HCT116 (cell line): ENCODE results near the gene FAM193B. TPM values are rescaled to one million over a fixed set of nuclear protein-coding genes. Genes with fewer than 3 reads are reported as not detected.

Source experiments
- ATAC-seq: fragments of 200-7000 bp; cut with Tn5 transposase; 2 replicates; pipeline ENCODE4 v1.9.1; 2020; ENCODE audit warnings: mild to moderate bottlenecking, moderate library complexity
- BruUV-seq: library from RNA; stranded (reverse); fragments of 400-500 nt; replicated peaks from 2 replicates; lab custom pipeline; 2021; lab: Mats Ljungman, UMichigan
- CTCF ChIA-PET: fragments of 300-600 bp; sonication (Branson Sonifier 250); formaldehyde crosslinking; loops from one replicate; lab custom pipeline; 2021; ENCODE audit warnings: antibody characterized with exemption; lab: Charles Lee
- POLR2A ChIA-PET: fragments of 300-600, 350-600 bp; sonication (Branson Sonifier 250); formaldehyde crosslinking; loops from one replicate; lab custom pipeline; 2021; ENCODE audit warnings: antibody characterized with exemption; lab: Charles Lee
- RAD21 ChIA-PET, 2 experiments: fragments of 300-600 bp; sonication (Branson Sonifier 250); formaldehyde crosslinking; loops; one replicate each; lab custom pipeline; 2023; ENCODE audit warnings: low total read pairs in 2 of 2; ENCODE audit not compliant: uncharacterized antibody in 2 of 2, unreplicated experiment in 2 of 2, low non-redundant PET in 1 of 2; lab: Charles Lee
- DNase-seq: peaks from one replicate; pipeline ENCODE4 v3.0.0-alpha.2; 2010; ENCODE audit warnings: low read depth, low spot score
- H2AFZ ChIP-seq: fragments of 200-600 bp; shearing (Covaris generic), sonication (generic); 2 replicates; pipeline ENCODE4 v1.6.1; 2017; ENCODE audit warnings: low read depth, mixed run types, mixed read lengths, antibody characterized with exemption, low read length; ENCODE audit not compliant: poor library complexity, severe bottlenecking
- H3K27ac ChIP-seq: 2 replicates; pipeline ENCODE4 v1.5.1; 2012; ENCODE audit warnings: low read depth, low read length
- H3K27me3 ChIP-seq: fragments of 200-600 bp; sonication (generic); 2 replicates; pipeline ENCODE4 v1.6.1; 2016; ENCODE audit warnings: mixed run types, low read length, mixed read lengths; ENCODE audit not compliant: insufficient read depth
- H3K36me3 ChIP-seq, 2 experiments: fragments of 200-500 bp in 1 of 2; fragments of 200-600 bp in 1 of 2; sonication (Bioruptor generic) in 1 of 2; sonication (generic) in 1 of 2; 2 replicates each; pipeline versions ENCODE4 v1.5.1 to v1.6.1; 2014 to 2016; ENCODE audit warnings: low read length in 2 of 2, inconsistent platforms in 1 of 2, mixed read lengths in 1 of 2, mixed run types in 1 of 2; ENCODE audit not compliant: insufficient read depth in 2 of 2, control insufficient read depth in 1 of 2
- H3K4me1 ChIP-seq, 2 experiments: fragments of 200-600 bp in 1 of 2; sonication (generic) in 1 of 2; 2 replicates each; pipeline versions ENCODE4 v1.5.1 to v1.6.1; 2012 to 2017; ENCODE audit warnings: low read length in 2 of 2, inconsistent platforms in 1 of 2, mild to moderate bottlenecking in 1 of 2, mixed read lengths in 1 of 2, mixed run types in 1 of 2, moderate library complexity in 1 of 2; ENCODE audit not compliant: insufficient read depth in 2 of 2, control insufficient read depth in 1 of 2
- H3K4me2 ChIP-seq: fragments of 200-600 bp; sonication (generic); 2 replicates; pipeline ENCODE4 v1.6.1; 2017; ENCODE audit warnings: mixed run types, low read length, mixed read lengths
- H3K4me3 ChIP-seq, 2 experiments: fragments of 200-600 bp in 1 of 2; sonication (generic) in 1 of 2; replicated peaks in 1 of 2; 2 replicates each; pipeline ENCODE4 v1.5.1; 2011 to 2016; ENCODE audit warnings: low read length in 2 of 2, control low read depth in 1 of 2, low read depth in 1 of 2, mild to moderate bottlenecking in 1 of 2, mixed read lengths in 1 of 2, mixed run types in 1 of 2
- H3K79me2 ChIP-seq: fragments of 200-600 bp; sonication (generic); 2 replicates; pipeline ENCODE4 v1.6.1; 2017; ENCODE audit warnings: mild to moderate bottlenecking, mixed run types, low read length, moderate library complexity, mixed read lengths; ENCODE audit not compliant: insufficient read depth
- H3K9ac ChIP-seq: fragments of 200-600 bp; sonication (generic); 2 replicates; pipeline ENCODE4 v1.6.1; 2016; ENCODE audit warnings: low read length, mixed read lengths
- H3K9me2 ChIP-seq: fragments of 200-600 bp; sonication (generic), shearing (Covaris generic); 2 replicates; pipeline ENCODE4 v1.6.1; 2017; ENCODE audit warnings: mixed run types, mild to moderate bottlenecking, moderate library complexity; ENCODE audit not compliant: insufficient read depth
- H3K9me3 ChIP-seq, 2 experiments: fragments of 200-500 bp in 1 of 2; fragments of 200-600 bp in 1 of 2; sonication (Bioruptor generic) in 1 of 2; sonication (generic) in 1 of 2; 2 replicates each; pipeline ENCODE4 v1.6.1; 2014 to 2017; ENCODE audit warnings: low read length in 2 of 2, mixed read lengths in 2 of 2, inconsistent platforms in 1 of 2, low read depth in 1 of 2, mild to moderate bottlenecking in 1 of 2, mixed run types in 1 of 2, moderate library complexity in 1 of 2; ENCODE audit not compliant: control insufficient read depth in 1 of 2, insufficient read depth in 1 of 2
- H4K20me1 ChIP-seq: fragments of 200-600 bp; sonication (generic), shearing (Covaris generic); 2 replicates; pipeline ENCODE4 v1.6.1; 2017; ENCODE audit warnings: mixed run types, mild to moderate bottlenecking, moderate library complexity; ENCODE audit not compliant: insufficient read depth
- CBX3 ChIP-seq: IDR thresholded peaks from 2 replicates; pipeline ENCODE4 v1.6.1; 2012; ENCODE audit warnings: low read depth
- CEBPB ChIP-seq: IDR thresholded peaks from 2 replicates; pipeline ENCODE4 v1.6.1; 2012; ENCODE audit warnings: low read depth
- EGR1 ChIP-seq: IDR thresholded peaks from 2 replicates; pipeline ENCODE4 v1.6.1; 2012; ENCODE audit warnings: low read depth
- JUND ChIP-seq: IDR thresholded peaks from 2 replicates; pipeline ENCODE4 v1.6.1; 2012
- POLR2A ChIP-seq: IDR thresholded peaks from 2 replicates; pipeline ENCODE4 v1.7.0; 2011; ENCODE audit warnings: borderline replicate concordance; ENCODE audit not compliant: insufficient read depth, insufficient read length; ENCODE audit errors: extremely low read depth
- SIN3A ChIP-seq: IDR thresholded peaks from 2 replicates; pipeline ENCODE4 v1.6.1; 2012; ENCODE audit warnings: low read depth
- SRF ChIP-seq: IDR thresholded peaks from 2 replicates; pipeline ENCODE4 v1.6.1; 2012; ENCODE audit warnings: low read depth
- TCF7L2 ChIP-seq: IDR thresholded peaks from 2 replicates; pipeline ENCODE4 v1.7.0; 2011; ENCODE audit warnings: borderline replicate concordance, inconsistent platforms; ENCODE audit not compliant: insufficient read depth, insufficient read length; ENCODE audit errors: extremely low read depth
- ZFX ChIP-seq: fragments of 450-650 bp; IDR thresholded peaks from 2 replicates; pipeline ENCODE4 v1.6.1; 2017
- ZNF274 ChIP-seq: fragments of 200-500 bp; sonication (Bioruptor generic); IDR thresholded peaks from 2 replicates; pipeline ENCODE4 v1.6.1; 2014; ENCODE audit warnings: mild to moderate bottlenecking, low read depth, low read length, inconsistent platforms
- intact Hi-C: fragments of 100-400 bp; cut with micrococcal nuclease; formaldehyde crosslinking; loops from 2 replicates; pipeline ENCODE4 v1.10.0; 2022
- total RNA-seq: library from RNA; stranded (reverse); gene quantifications from one replicate; pipeline ENCODE4 v1.2.1, GENCODE V29; 2021; ENCODE audit not compliant: unreplicated experiment
- TF ChIP-seq, protein P1 (sequence below), 3 experiments: fragments of 200-600 bp in 1 of 3; sonication (generic) in 1 of 3; IDR thresholded peaks in 2 of 3; conservative IDR thresholded peaks in 1 of 3; 2 replicates each; pipeline ENCODE4 v1.5.1; 2012 to 2017; ENCODE audit warnings: low read depth in 2 of 3, low read length in 2 of 3, antibody characterized with exemption in 1 of 3, borderline replicate concordance in 1 of 3, control low read depth in 1 of 3, mild to moderate bottlenecking in 1 of 3, mixed read lengths in 1 of 3, mixed run types in 1 of 3, moderate library complexity in 1 of 3; ENCODE audit not compliant: insufficient read depth in 1 of 3
- TF ChIP-seq, protein P2 (sequence below): IDR thresholded peaks from 2 replicates; pipeline ENCODE4 v1.6.1; 2012

Gene FAM193B
- total RNA-seq, 1 experiment from 2014 or later = 54.0 TPM

DNA sequence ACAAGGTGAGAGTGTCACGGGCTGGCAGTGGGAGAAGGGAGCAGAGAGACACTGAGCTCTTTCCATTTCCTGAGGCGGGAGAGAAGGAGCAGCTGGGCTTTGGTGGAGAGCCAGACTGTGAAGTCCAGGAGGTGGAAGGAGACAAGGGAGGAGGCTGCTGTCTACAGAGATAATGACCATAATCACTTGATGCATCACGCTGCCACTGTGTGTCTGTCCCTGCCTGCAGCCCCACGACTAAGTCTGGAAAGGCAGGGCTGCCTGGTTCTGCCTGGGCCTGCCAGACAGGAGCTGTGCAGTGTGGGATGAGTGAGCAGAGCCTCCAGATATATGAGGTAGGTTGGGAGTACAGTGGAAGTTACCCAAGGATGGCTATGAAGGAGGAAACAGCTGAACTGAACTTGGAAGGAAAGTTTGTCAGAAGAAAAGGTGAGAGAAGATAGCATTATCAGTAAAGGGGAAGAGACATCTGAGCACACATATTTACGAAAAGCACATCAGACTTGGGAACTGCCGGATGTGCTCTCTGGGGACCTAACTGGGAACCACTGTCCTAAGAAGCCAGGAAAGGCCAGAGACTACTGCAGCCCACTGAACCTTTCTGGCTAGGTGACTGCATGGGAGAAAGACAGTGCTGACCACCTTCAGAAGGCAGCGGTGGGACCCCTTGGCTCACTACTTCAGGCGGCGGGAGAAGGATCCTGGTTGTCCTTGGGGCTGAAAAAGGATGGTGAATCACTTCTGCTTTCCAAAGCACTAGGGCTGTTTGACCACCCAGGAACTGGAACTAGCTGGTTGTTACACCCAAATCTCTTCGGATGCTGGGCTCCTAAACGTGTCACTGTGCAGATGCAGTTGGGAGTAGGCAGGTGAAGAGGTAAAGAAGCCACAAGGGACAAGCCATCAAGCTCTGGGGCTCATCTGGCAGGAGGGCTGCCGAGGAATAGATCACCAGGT lies 24.8 kb downstream of the FAM193B start:
- no peak for DNase-seq

DNA sequence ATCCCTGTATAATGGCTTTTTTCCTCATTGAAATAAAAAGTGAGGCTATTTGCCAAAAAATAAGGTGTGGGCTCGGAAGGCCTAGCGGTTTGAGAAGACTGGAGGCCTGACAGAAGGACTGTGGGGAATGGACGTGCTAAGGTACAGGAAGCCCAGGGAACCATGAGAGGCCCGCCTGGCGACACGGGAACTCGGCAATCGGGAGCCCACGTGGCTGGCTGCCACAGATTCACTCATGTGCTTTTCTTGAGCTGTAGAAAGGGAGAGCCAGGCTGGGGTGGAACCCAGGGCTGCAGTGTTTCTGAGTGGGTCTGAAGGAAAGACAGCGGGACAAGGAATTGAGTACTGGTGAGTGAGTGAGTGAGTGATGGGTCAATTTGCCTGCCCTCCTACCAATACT lies 25.7 kb downstream of the FAM193B start:
- no peaks in the 10 kb centered on the region for H3K27me3 ChIP-seq
- H3K4me2 ChIP-seq = no peak overlapping the region
- no peak overlapping the region for H3K4me3 ChIP-seq
- no peak overlapping the region for H2AFZ ChIP-seq
- ChIA-PET POLR2A (no interaction called here), RAD21 (no interaction called here), CTCF (no interaction called here)
- no peaks in the 10 kb centered on the region for H3K9me3 ChIP-seq
- peaks cover 12 to 31% of the 10 kb centered on the region in 2 experiments; a peak in 3 of 4 replicates for H3K36me3 ChIP-seq
- ATAC-seq (no peak), DNase-seq (no peak)
- H3K27ac ChIP-seq = no peak overlapping the region
- BruUV-seq = no TSS peak
- H3K4me1 ChIP-seq = no peaks in the 10 kb centered on the region
- no peaks in the 10 kb centered on the region for H3K79me2 ChIP-seq
- TF ChIP-seq, protein P1, sequence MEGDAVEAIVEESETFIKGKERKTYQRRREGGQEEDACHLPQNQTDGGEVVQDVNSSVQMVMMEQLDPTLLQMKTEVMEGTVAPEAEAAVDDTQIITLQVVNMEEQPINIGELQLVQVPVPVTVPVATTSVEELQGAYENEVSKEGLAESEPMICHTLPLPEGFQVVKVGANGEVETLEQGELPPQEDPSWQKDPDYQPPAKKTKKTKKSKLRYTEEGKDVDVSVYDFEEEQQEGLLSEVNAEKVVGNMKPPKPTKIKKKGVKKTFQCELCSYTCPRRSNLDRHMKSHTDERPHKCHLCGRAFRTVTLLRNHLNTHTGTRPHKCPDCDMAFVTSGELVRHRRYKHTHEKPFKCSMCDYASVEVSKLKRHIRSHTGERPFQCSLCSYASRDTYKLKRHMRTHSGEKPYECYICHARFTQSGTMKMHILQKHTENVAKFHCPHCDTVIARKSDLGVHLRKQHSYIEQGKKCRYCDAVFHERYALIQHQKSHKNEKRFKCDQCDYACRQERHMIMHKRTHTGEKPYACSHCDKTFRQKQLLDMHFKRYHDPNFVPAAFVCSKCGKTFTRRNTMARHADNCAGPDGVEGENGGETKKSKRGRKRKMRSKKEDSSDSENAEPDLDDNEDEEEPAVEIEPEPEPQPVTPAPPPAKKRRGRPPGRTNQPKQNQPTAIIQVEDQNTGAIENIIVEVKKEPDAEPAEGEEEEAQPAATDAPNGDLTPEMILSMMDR (IDR thresholded peaks at IDR 0.05 in 2 of 3, conservative IDR thresholded peaks at IDR 0.05 in 1 of 3; ENCODE audit: borderline replicate concordance in 1 of 3, insufficient read depth in 1 of 3, low read depth in 2 of 3, low read length in 2 of 3) = no peak
- TF ChIP-seq POLR2A = no peak
- no peak for TF ChIP-seq ZFX
- no peak for TF ChIP-seq SRF
- no peak for TF ChIP-seq EGR1
- TF ChIP-seq JUND = no peak
- TF ChIP-seq, protein P2, sequence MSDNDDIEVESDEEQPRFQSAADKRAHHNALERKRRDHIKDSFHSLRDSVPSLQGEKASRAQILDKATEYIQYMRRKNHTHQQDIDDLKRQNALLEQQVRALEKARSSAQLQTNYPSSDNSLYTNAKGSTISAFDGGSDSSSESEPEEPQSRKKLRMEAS = no peak
- TF ChIP-seq SIN3A = no peak
- TF ChIP-seq TCF7L2 = no peak
- TF ChIP-seq ZNF274 = no peak
- H4K20me1 ChIP-seq = no peaks in the 10 kb centered on the region
- no peaks in the 10 kb centered on the region for H3K9me2 ChIP-seq
- intact Hi-C loops = no loop called here
- H3K9ac ChIP-seq = no peak overlapping the region

More for the DNA sequence above, 24.8 kb downstream of the FAM193B start:
- Histone ChIP-seq H3K27me3 (no peaks in the 10 kb centered on the region), H3K9ac (no peak overlapping the region), H4K20me1 (no peaks in the 10 kb centered on the region), H3K27ac (no peak overlapping the region), H3K9me2 (no peaks in the 10 kb centered on the region), H3K9me3 (no peaks in the 10 kb centered on the region), H2AFZ (no peak overlapping the region), H3K79me2 (no peaks in the 10 kb centered on the region), H3K4me1 (no peaks in the 10 kb centered on the region), H3K36me3 (peaks cover 7 to 33% of the 10 kb centered on the region in 2 experiments; a peak in 3 of 4 replicates), H3K4me3 (no peak overlapping the region), H3K4me2 (no peak overlapping the region)
- CTCF ChIA-PET = no interaction called here
- BruUV-seq = no TSS peak
- POLR2A ChIA-PET = no interaction called here
- ATAC-seq = no peak
- RAD21 ChIA-PET = no interaction called here
- no peak for TF ChIP-seq CEBPB
- TF ChIP-seq CBX3 = no peak
- intact Hi-C loops = no loop called here
